Subcutaneous abdominal adipose tissue (tissue), 5 donors: ENCODE results near the gene IL17C.

Source experiments
- H3K27ac ChIP-seq: one replicate; pipeline ENCODE4 v1.7.0; 2013; ENCODE audit warnings: low read depth, mild to moderate bottlenecking, inconsistent platforms, low read length, moderate library complexity
- H3K27me3 ChIP-seq, 5 donors: one replicate each; pipeline ENCODE4 v1.7.0; 2013; ENCODE audit warnings: low read length in 5 of 5, inconsistent platforms in 1 of 5; ENCODE audit not compliant: control insufficient read depth in 5 of 5, insufficient read depth in 4 of 5
- H3K36me3 ChIP-seq, 5 donors: one replicate each; pipeline ENCODE4 v1.7.0; 2013; ENCODE audit warnings: low read length in 5 of 5; ENCODE audit not compliant: control insufficient read depth in 5 of 5, insufficient read depth in 5 of 5
- H3K4me1 ChIP-seq, 5 donors: one replicate each; pipeline ENCODE4 v1.7.0; 2013; ENCODE audit warnings: low read length in 5 of 5, mild to moderate bottlenecking in 3 of 5, moderate library complexity in 1 of 5; ENCODE audit not compliant: control insufficient read depth in 5 of 5, insufficient read depth in 5 of 5
- H3K4me3 ChIP-seq, 5 donors: one replicate each; pipeline ENCODE4 v1.7.0; 2013; ENCODE audit warnings: low read length in 5 of 5, low read depth in 1 of 5
- H3K9ac ChIP-seq, 5 donors: one replicate each; pipeline ENCODE4 v1.7.0; 2013; ENCODE audit warnings: low read length in 5 of 5, mild to moderate bottlenecking in 4 of 5, moderate library complexity in 3 of 5
- H3K9me3 ChIP-seq, 5 donors: one replicate each; pipeline ENCODE4 v1.7.0; 2013; ENCODE audit warnings: low read length in 5 of 5; ENCODE audit not compliant: control insufficient read depth in 5 of 5
- donor health status: healthy.
- donor health status: healthy.
- donor health status: healthy.
- donor health status: healthy.
- donor health status: healthy.

IL17C gene

DNA sequence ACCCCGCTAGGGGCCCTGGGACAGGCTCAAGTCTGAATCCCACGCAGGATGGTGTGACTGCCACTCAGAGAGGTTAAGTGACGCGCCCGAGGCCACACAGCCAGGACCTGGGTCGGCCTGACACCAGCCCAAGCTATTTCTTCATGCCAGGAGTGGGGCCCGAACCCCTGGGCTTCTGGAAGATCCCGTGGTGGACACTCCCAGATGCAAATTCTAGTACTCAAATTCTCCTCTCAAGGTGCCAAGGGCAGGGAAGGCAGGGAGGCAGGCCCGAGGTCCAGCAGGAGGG lies 5.2 kb downstream of the IL17C start:
- Histone ChIP-seq H3K9ac (no peak overlapping the region), H3K27ac (no peak overlapping the region), H3K9me3 (no peaks in the 10 kb centered on the region), H3K4me3 (no peak overlapping the region), H3K4me1 (peaks cover 0 to 24% (median 5%) of the 10 kb centered on the region in 5 donors), H3K27me3 (peaks cover 24 to 26% (median 25%) of the 10 kb centered on the region in 5 donors), H3K36me3 (peaks cover 0 to 20% (median 0%) of the 10 kb centered on the region in 5 donors)

DNA sequence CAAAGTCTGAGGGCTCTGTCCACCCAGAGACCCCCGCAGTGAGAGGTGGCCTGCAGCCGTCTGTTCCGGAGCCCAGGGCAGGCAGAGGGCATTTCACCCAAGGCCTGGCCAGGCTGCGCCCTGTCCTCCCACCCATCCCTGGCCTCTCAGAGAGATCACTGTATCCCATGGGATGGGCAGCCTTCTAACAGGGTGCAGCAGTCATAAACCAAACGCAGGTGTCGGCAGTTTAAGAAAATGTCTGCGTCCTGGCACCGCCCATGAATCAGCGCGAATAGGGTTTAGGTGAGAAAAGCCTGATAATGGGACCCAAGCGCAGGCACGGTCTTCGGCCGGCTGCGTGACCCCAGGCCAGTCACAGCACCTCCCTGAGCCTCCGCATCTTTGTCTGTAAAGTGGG lies 7.1 kb downstream of the IL17C start:
- peaks cover 0 to 20% (median 0%) of the 10 kb centered on the region in 5 donors for H3K36me3 ChIP-seq
- H3K4me3 ChIP-seq, result no peak overlapping the region
- no peak overlapping the region for H3K27ac ChIP-seq
- H3K9ac ChIP-seq, result no peak overlapping the region
- H3K27me3 ChIP-seq, result peaks cover 5 to 7% (median 6%) of the 10 kb centered on the region in 5 donors
- H3K9me3 ChIP-seq, result no peaks in the 10 kb centered on the region
- H3K4me1 ChIP-seq, result peaks cover 0 to 27% (median 14%) of the 10 kb centered on the region in 5 donors

DNA sequence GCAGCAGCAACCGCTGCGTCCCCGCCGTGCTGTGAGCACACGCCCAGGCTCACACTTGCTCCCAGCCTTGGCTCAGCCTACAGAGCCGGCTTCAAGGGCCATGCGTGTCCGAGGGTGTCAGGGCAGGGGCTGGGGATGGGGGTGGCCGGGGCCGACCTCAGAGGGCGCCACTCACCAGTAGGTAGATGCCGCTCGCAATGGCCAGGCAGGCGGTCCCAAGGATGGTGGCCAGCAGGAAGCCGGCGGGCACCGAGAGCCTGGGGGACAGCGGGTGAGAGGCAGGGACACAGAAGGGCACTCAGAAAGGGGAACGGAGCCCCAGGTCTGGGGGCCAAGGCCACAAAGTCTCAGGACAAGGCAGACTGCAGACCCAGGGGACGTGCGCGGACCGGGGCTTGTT lies 7.6 kb downstream of the IL17C start:
- Histone ChIP-seq H3K4me3 (no peak overlapping the region), H3K9me3 (no peaks in the 10 kb centered on the region), H3K36me3 (peaks cover 0 to 20% (median 0%) of the 10 kb centered on the region in 5 donors), H3K9ac (no peak overlapping the region), H3K27ac (no peak overlapping the region), H3K27me3 (peaks cover 0 to 3% (median 2%) of the 10 kb centered on the region in 5 donors), H3K4me1 (peaks cover 0 to 30% (median 18%) of the 10 kb centered on the region in 5 donors)

DNA sequence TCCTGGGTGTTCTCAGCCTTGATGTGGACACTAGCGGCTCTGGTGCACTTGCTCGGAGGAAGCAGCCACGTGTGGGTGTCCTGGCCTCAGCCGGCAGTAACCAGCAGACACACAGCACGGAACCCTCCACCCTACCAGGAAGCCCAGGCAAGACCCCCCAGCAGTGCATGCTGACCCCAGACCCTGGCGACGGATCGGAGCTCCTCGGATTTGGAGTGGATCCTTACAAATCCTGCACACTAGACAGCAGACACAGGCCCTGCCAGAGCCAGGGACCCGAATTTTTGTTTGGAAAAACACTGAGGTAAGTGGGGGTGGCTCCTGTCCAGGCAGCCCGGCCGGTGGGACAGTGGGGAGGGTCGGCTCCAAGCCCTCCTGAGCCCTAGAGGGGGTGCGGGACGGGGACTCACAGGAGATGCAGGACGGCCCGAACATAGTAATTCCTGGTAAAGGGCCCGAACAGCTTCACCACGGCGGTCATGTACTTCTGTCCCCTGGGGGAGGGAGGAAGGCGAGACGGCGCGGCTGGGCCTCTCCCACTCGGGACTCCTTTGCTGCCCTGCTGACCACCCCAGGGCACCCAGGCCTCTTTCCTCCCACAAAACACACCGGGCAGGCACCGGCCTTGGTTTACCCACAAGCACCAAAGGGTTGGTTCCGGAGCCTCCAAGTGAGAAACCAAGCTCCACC lies 8.1 kb downstream of the IL17C start:
- Histone ChIP-seq H3K4me3 (no peak overlapping the region), H3K36me3 (peaks cover 0 to 20% (median 0%) of the 10 kb centered on the region in 5 donors)

DNA sequence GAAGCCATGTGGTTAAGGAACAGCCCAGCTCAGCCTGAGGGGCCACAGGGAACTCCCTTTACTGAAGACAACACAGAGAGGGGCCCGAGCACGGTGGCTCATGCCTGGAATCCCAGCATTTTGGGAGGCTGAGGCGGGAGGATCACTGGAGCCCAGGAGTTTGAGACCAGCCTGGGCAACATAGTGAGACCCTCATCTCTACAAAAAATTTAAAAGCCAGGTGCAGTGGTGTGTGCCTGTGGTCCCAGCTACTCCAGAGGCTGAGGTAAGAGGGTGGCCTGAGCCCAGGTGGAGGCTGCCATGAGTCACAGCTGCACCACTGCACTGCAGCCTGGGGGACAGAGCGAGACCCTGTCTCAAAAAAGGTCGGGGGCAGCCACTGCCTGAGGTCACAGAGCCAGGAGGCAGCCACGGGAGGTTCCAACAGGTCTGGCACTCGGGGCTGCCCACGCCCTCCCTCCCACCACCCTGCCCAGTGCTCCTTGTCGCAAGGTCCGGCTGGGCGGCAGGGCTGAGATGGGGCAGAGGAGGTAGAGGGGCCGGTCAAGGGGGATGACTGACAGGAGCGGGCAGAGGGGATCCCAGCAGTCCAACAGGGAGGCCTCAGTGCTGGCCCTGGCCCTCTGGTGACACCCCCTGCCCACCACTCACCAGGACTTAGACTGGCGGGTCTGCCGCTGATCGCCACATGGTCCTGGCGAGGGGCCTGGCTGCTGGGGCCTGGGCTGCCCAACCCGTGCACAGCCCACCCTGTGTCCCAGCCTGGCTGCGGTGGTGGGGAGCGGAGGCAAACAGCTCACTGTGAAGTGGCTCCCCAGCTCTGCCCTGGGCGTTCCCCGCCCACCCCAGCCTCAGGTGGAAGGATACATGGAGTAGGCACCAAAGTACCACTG lies 9.1 kb downstream of the IL17C start:
- H3K4me3 ChIP-seq, result no peak overlapping the region
- no peak overlapping the region for H3K9ac ChIP-seq
- H3K4me1 ChIP-seq, result peaks cover 0 to 39% (median 27%) of the 10 kb centered on the region in 5 donors
- no peaks in the 10 kb centered on the region for H3K27me3 ChIP-seq
- H3K27ac ChIP-seq, result no peak overlapping the region
- no peaks in the 10 kb centered on the region for H3K9me3 ChIP-seq
- peaks cover 0 to 20% (median 0%) of the 10 kb centered on the region in 5 donors for H3K36me3 ChIP-seq

More for the DNA sequence above, 8.1 kb downstream of the IL17C start:
- Histone ChIP-seq H3K9ac (no peak overlapping the region), H3K27ac (no peak overlapping the region), H3K27me3 (no peaks in the 10 kb centered on the region), H3K4me1 (peaks cover 0 to 36% (median 24%) of the 10 kb centered on the region in 5 donors), H3K9me3 (no peaks in the 10 kb centered on the region)

DNA sequence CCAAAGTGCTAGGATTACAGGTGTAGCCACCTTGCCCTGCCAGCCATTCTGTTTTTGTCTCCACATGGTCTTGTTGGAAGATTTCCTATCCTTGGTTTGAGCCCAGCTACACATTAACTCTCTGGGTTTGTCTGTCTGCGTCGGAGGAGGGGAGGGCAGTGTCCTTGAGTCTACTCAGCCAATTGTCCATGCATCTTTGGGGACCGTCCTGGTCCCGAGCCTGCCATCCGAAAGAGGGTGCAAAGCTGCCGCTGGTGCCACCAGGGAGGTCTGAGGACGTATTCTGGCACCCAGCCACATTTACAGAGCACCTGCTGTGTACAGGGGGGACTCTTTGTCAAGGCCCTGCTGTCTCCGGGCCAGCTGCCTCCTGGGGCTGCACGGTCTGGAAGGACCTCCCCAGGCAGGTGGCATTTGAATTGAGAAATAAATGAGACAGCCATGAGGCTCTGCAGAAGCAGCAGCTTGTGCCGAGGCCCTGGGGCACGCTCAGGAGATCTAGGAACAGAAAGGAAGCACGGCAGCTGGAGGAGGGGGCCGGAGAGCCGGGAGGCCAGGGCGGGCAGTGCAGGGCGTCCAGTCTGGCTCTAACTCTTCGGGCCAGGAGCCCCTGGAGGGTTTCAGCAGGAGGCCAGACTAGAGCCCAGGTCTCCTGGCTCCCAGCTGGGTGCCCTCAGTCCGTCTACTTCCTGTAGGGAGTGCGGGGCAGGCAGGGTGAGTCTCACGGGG lies 11.0 kb downstream of the IL17C start:
- H3K4me1 ChIP-seq, result peaks cover 0 to 39% (median 27%) of the 10 kb centered on the region in 5 donors
- peak overlapping the region in 3 of 5 donors; percentile 69 to 78 (median 70) for H3K4me3 ChIP-seq
- H3K9ac ChIP-seq, result peak overlapping the region in 2 of 5 donors; percentile 2 to 76
- H3K9me3 ChIP-seq, result no peaks in the 10 kb centered on the region
- no peaks in the 10 kb centered on the region for H3K27me3 ChIP-seq
- peaks cover 0 to 27% (median 6%) of the 10 kb centered on the region in 5 donors for H3K36me3 ChIP-seq
- no peak overlapping the region for H3K27ac ChIP-seq

DNA sequence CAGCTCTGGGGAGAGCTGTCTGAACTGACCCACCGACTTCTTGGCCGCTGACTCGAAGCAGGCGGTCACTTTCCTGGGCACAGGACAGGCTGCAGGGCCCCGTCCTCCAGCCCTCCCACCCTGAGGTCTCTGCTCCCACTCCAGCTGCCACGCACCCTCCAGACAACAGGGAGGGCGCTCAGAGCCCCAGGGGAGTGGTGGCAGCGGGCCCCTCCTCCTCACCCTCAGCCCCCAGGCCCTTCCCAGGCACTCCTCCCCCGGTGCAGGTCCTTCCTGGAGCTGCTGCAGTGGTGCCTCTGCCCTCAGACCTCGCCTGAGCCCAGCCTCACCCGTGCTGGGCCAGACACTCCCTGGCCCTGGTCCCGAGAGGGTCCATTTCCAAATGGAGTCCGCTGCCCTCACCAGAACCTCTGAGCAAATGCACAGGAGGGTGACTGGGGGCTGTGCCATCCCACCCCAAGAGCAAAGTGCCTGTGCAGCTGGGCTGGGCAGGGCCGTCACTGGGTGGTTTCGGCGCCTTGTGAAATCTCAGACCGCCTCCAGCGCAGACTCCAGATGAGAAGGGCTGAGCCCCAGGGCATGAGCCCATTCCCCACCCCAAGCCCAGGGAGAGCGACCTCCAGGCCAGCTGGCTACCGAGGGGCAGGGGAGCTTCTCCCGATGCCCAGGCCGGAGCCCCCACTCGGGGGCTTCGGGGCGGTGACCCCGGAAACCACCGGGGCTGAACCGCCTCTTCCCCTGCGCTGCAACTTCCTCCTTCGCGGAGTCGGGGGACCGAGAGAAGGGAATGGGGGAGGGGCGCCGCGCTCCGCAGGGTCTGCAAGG lies 11.8 kb downstream of the IL17C start:
- Histone ChIP-seq H3K27me3 (no peaks in the 10 kb centered on the region), H3K27ac (no peak overlapping the region), H3K9me3 (no peaks in the 10 kb centered on the region), H3K4me3 (peak overlapping the region in 4 of 5 donors; percentile 69 to 78 (median 70)), H3K4me1 (peaks cover 0 to 39% (median 27%) of the 10 kb centered on the region in 5 donors), H3K9ac (peak overlapping the region in 4 of 5 donors; percentile 61 to 84 (median 74)), H3K36me3 (peaks cover 0 to 34% (median 14%) of the 10 kb centered on the region in 5 donors)

DNA sequence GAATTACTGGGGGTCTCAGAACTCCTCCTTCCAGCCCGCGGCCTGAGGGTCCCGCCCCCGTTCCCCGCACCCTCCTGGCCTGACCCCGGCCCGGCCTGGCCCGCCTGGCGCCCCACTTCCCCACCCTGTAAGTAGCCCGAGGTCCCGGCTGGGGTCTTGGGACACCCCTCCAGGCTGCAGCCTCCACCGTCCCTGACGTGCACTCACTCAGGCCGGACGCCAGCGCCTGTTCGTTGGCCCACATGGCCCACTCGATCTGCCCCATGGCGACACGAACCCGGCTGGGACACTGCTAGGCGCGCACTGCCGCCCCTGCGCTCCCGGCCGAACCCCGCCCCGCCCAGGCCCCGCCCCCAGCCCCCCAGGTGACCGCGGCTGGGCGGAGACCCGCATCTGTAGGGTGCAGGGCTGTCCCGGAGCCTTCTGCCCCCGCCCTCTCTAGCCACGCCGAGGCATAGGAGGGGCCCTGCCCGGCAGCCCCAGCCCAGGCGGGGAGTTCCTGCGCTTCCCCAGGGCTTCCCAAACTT lies 12.4 kb downstream of the IL17C start, which contains the start of gene CYBA:
Gene CYBA (minus strand): TSS at position 305 of the 527 bp plus-strand sequence. CDS start 40 bp downstream, at position 265.
- Histone ChIP-seq H3K36me3 (peaks cover 0 to 33% (median 21%) of the 10 kb centered on the region in 5 donors), H3K27ac (no peak within 1 kb of the TSS), H3K4me1 (peaks cover 0 to 39% (median 27%) of the 10 kb centered on the region in 5 donors), H3K4me3 (peak within 1 kb of the TSS; percentile 43 to 78 (median 69)), H3K9me3 (no peaks in the 10 kb centered on the region), H3K27me3 (no peaks in the 10 kb centered on the region), H3K9ac (peak within 1 kb of the TSS in 4 of 5 donors; percentile 61 to 84 (median 74))
